ENCODE results near the gene HHATL. TPM values are rescaled to one million over a fixed set of nuclear protein-coding genes. Genes with fewer than 3 reads are reported as not detected.
"Not testable (repeated sequence)": the region's sequence is repeated elsewhere in the genome, so short reads cannot be mapped to it uniquely, and the experiment has no call there.

Gene HHATL
- polyA plus RNA-seq, 1 donor: 0.88 TPM

GRCh38 chr3:42734263-42734860 is 31.8 kb upstream of the HHATL start:
- DNase-seq: no peak

GRCh38 chr3:42733501-42734262 is 31.1 kb upstream of the HHATL start:
- no peak for DNase-seq

GRCh38 chr3:42732829-42733459 is 30.3 kb upstream of the HHATL start:
- no peak for DNase-seq

- no peak for DNase-seq
Observed at GRCh38 chr3:42732196-42732828, 29.7 kb upstream of the HHATL start.

GRCh38 chr3:42731476-42732195 is 29.0 kb upstream of the HHATL start:
- no peak for DNase-seq

- no peak for DNase-seq
Observed at GRCh38 chr3:42730706-42731420, 28.3 kb upstream of the HHATL start.

GRCh38 chr3:42730294-42730693 is 27.7 kb upstream of the HHATL start:
- no peak for DNase-seq

- DNase-seq: no peak
Observed at GRCh38 chr3:42729404-42730145, 27.0 kb upstream of the HHATL start.

GRCh38 chr3:42728668-42729364 is 26.2 kb upstream of the HHATL start:
- no peak for DNase-seq

GRCh38 chr3:42728056-42728455 is 25.5 kb upstream of the HHATL start:
- no peak for DNase-seq

GRCh38 chr3:42725454-42725853 is 22.9 kb upstream of the HHATL start:
- DNase-seq: no peak

- no peak for DNase-seq
Observed at GRCh38 chr3:42723219-42723618, 20.6 kb upstream of the HHATL start.

- DNase-seq: not testable (repeated sequence)
Observed at GRCh38 chr3:42722442-42722841, 19.8 kb upstream of the HHATL start.

GRCh38 chr3:42721690-42722089 is 19.1 kb upstream of the HHATL start:
- no peak for DNase-seq

GRCh38 chr3:42720126-42720525 is 17.5 kb upstream of the HHATL start:
- no peak for DNase-seq

GRCh38 chr3:42719002-42719401 is 16.4 kb upstream of the HHATL start:
- DNase-seq: no peak

GRCh38 chr3:42718338-42718737 is 15.7 kb upstream of the HHATL start:
- DNase-seq: no peak

GRCh38 chr3:42717306-42717705 is 14.7 kb upstream of the HHATL start:
- no peak for DNase-seq

GRCh38 chr3:42714171-42714852 is 11.7 kb upstream of the HHATL start:
- no peak for DNase-seq

- DNase-seq: no peak
Observed at GRCh38 chr3:42713747-42714146, 11.1 kb upstream of the HHATL start.
